Keratinocyte (primary cell): ENCODE measurements around the gene TECTB. TPM values are rescaled to one million over a fixed set of nuclear protein-coding genes. Genes with fewer than 3 reads are reported as not detected.

Experiments used
- DNase-seq: peaks from one replicate; pipeline ENCODE4 v3.0.0-alpha.2; 2011; ENCODE audit warnings: low read depth, missing footprints, low spot score
- FAIRE-seq: peaks from 2 replicates; lab custom pipeline; 2011; peaks lifted over from hg19 to GRCh38; lab: Jason Lieb, UNC
- H2AFZ ChIP-seq: 2 replicates; pipeline ENCODE4 v1.6.0; 2012; ENCODE audit warnings: low read length, control low read depth, inconsistent platforms; ENCODE audit not compliant: control insufficient read depth
- H3K27ac ChIP-seq: 2 replicates; pipeline ENCODE4 v1.5.1; 2011; ENCODE audit warnings: low read length; ENCODE audit not compliant: control insufficient read depth, insufficient read depth
- H3K27me3 ChIP-seq: 3 replicates; pipeline ENCODE4 v1.6.0; 2011; ENCODE audit warnings: low read length; ENCODE audit not compliant: control insufficient read depth, insufficient read depth; ENCODE audit errors: extremely low read depth
- H3K36me3 ChIP-seq, 2 experiments: 2 replicates in 1 of 2; 3 replicates in 1 of 2; pipeline ENCODE4 v1.5.1; 2011; ENCODE audit warnings: low read length in 2 of 2, mild to moderate bottlenecking in 1 of 2; ENCODE audit not compliant: control insufficient read depth in 2 of 2, insufficient read depth in 2 of 2; ENCODE audit errors: extremely low read depth in 1 of 2
- H3K4me1 ChIP-seq: 3 replicates; pipeline ENCODE4 v1.5.1; 2011; ENCODE audit warnings: low read length; ENCODE audit not compliant: control insufficient read depth, insufficient read depth; ENCODE audit errors: extremely low read depth
- H3K4me2 ChIP-seq: 3 replicates; pipeline ENCODE4 v1.6.0; 2011; ENCODE audit warnings: low read depth, low read length; ENCODE audit not compliant: control insufficient read depth, insufficient read depth; ENCODE audit errors: extremely low read depth
- H3K4me3 ChIP-seq, 3 experiments: fragments of 200-600 bp in 1 of 3; sonication (generic) in 1 of 3; 2 replicates in 2 of 3; 3 replicates in 1 of 3; pipeline ENCODE4 v1.5.1; 2011 to 2016; ENCODE audit warnings: low read length in 3 of 3, mild to moderate bottlenecking in 3 of 3, control low read depth in 2 of 3, inconsistent platforms in 1 of 3, low read depth in 1 of 3, mixed read lengths in 1 of 3, mixed run types in 1 of 3, moderate library complexity in 1 of 3; ENCODE audit not compliant: control insufficient read depth in 2 of 3, insufficient read depth in 2 of 3; ENCODE audit errors: extremely low read depth in 1 of 3
- H3K79me2 ChIP-seq: 2 replicates; pipeline ENCODE4 v1.6.0; 2012; ENCODE audit warnings: low read length; ENCODE audit not compliant: control insufficient read depth, insufficient read depth
- H3K9ac ChIP-seq: 3 replicates; pipeline ENCODE4 v1.6.0; 2011; ENCODE audit warnings: low read length; ENCODE audit not compliant: control insufficient read depth, insufficient read depth; ENCODE audit errors: extremely low read depth
- H3K9me1 ChIP-seq: 3 replicates; pipeline ENCODE4 v1.6.0; 2011; ENCODE audit warnings: low read length; ENCODE audit not compliant: control insufficient read depth, insufficient read depth; ENCODE audit errors: extremely low read depth
- H3K9me3 ChIP-seq: 2 replicates; pipeline ENCODE4 v1.5.1; 2012; ENCODE audit warnings: low read depth, low read length; ENCODE audit not compliant: control insufficient read depth
- H4K20me1 ChIP-seq: 3 replicates; pipeline ENCODE4 v1.6.0; 2011; ENCODE audit warnings: low read length; ENCODE audit not compliant: control insufficient read depth, insufficient read depth; ENCODE audit errors: extremely low read depth
- CTCF ChIP-seq, 3 experiments: IDR thresholded peaks in 1 of 3; conservative IDR thresholded peaks in 1 of 3; optimal IDR thresholded peaks in 1 of 3; 2 replicates in 2 of 3; 3 replicates in 1 of 3; pipeline versions ENCODE3 to v1.5.1; 2011; ENCODE audit warnings: low read length in 3 of 3, mild to moderate bottlenecking in 3 of 3, moderate library complexity in 2 of 3, control low read depth in 1 of 3, inconsistent platforms in 1 of 3; ENCODE audit not compliant: insufficient read depth in 2 of 3; ENCODE audit errors: extremely low read depth in 1 of 3
- EZH2 ChIP-seq: IDR thresholded peaks from one replicate; pipeline ENCODE4 v1.6.1; 2012; ENCODE audit warnings: inconsistent platforms, mild to moderate bottlenecking, low read length, moderate library complexity
- dilution Hi-C: fragments of 300-500 bp; cut with MboI; formaldehyde crosslinking; loops from one replicate; pipeline ENCODE4 v1.7.0; 2020; ENCODE audit warnings: low sequenced_read_pairs; ENCODE audit not compliant: extremely low pct_ligation_motif_present
- polyA plus RNA-seq, 5 experiments: library from polyadenylated mRNA; depleted of rRNA in 3 of 5; stranded (reverse) in 3 of 5; stranded (forward) in 1 of 5; unstranded in 1 of 5; fragments of >200 nt; gene quantifications; 1 replicate in 1 of 5; 2 replicates in 3 of 5; 3 replicates in 1 of 5; pipeline versions ENCODE4 v1.2.1 to v1.2.3, GENCODE V29; 2011 to 2012; ENCODE audit warnings: missing spikeins in 2 of 5, low read depth in 1 of 5, low replicate concordance in 1 of 5

The TECTB gene
- polyA plus RNA-seq, 1 donor (not counting 4 experiments of a cell fraction or from before 2014, with no cell fraction given): not detected

GRCh38 chr10:112335868-112336265 lies 52.7 kb downstream of the TECTB start:
- TF ChIP-seq EZH2 (no peak), CTCF (optimal IDR thresholded peaks at IDR 0.05 in 1 of 3, IDR thresholded peaks at IDR 0.05 in 1 of 3, conservative IDR thresholded peaks at IDR 0.05 in 1 of 3; ENCODE audit: extremely low read depth in 1 of 3, insufficient read depth in 2 of 3, low read length in 3 of 3) (no peak)
- Histone ChIP-seq H3K4me2 (no peak overlapping the region), H3K9me1 (no peaks in the 10 kb centered on the region), H3K27ac (no peak overlapping the region), H3K4me1 (no peaks in the 10 kb centered on the region), H3K27me3 (no peaks in the 10 kb centered on the region), H3K9ac (no peak overlapping the region), H4K20me1 (no peaks in the 10 kb centered on the region), H2AFZ (no peak overlapping the region), H3K36me3 (no peaks in the 10 kb centered on the region), H3K9me3 (no peaks in the 10 kb centered on the region), H3K79me2 (no peaks in the 10 kb centered on the region), H3K4me3 (no peak overlapping the region)
- FAIRE-seq: no peak
- dilution Hi-C loops: no loop called here
- no peak for DNase-seq

GRCh38 chr10:112336556-112337201 lies 53.5 kb downstream of the TECTB start:
- dilution Hi-C loops: no loop called here
- no peaks in the 10 kb centered on the region for H3K36me3 ChIP-seq
- H4K20me1 ChIP-seq: no peaks in the 10 kb centered on the region
- no peak overlapping the region for H3K4me2 ChIP-seq
- no peak overlapping the region for H2AFZ ChIP-seq
- no peak overlapping the region for H3K9ac ChIP-seq
- no peaks in the 10 kb centered on the region for H3K9me3 ChIP-seq
- no peaks in the 10 kb centered on the region for H3K4me1 ChIP-seq
- FAIRE-seq: no peak
- no peaks in the 10 kb centered on the region for H3K79me2 ChIP-seq
- no peak for DNase-seq
- no peaks in the 10 kb centered on the region for H3K9me1 ChIP-seq
- no peak overlapping the region for H3K27ac ChIP-seq
- TF ChIP-seq CTCF (optimal IDR thresholded peaks at IDR 0.05 in 1 of 3, IDR thresholded peaks at IDR 0.05 in 1 of 3, conservative IDR thresholded peaks at IDR 0.05 in 1 of 3; ENCODE audit: extremely low read depth in 1 of 3, insufficient read depth in 2 of 3, low read length in 3 of 3): no peak
- TF ChIP-seq EZH2: no peak
- H3K4me3 ChIP-seq: no peak overlapping the region
- no peaks in the 10 kb centered on the region for H3K27me3 ChIP-seq
